HG03060 (cell line): Measurements from ENCODE around the gene RPL10.
"Not testable (repeated sequence)": the region's sequence is repeated elsewhere in the genome, so short reads cannot be mapped to it uniquely, and the experiment has no call there.

Source experiments
- ATAC-seq: cut with Tn5 transposase; IDR thresholded peaks from one replicate; pipeline ENCODE4 v1.9.1; 2021; ENCODE audit warnings: low read depth, moderate number of reproducible peaks; ENCODE audit not compliant: unreplicated experiment

Gene RPL10

GRCh38 chrX:154375156-154375504 is 23.0 kb upstream of the RPL10 start:
- ATAC-seq = no peak

DNA sequence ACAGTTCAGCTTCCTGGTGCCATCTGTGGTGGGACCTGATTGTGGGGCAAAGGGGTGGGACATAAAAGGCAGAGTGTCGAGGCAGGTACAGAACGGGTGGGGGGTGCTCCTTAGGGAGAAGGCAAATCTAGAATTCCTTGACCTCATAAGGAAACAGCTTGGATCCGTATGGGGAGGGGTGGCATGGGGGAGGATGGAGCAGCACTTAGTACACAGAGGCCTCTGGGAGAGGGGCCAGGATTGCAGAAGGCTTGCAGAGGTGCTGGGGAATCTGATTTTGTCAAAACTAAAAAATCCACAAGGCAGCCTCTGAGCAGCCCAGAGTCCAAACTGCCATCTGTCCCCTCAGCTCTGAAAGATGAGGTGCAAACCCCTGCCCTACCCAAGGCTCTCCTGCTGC is 21.4 kb upstream of the RPL10 start:
- ATAC-seq = no peak

DNA sequence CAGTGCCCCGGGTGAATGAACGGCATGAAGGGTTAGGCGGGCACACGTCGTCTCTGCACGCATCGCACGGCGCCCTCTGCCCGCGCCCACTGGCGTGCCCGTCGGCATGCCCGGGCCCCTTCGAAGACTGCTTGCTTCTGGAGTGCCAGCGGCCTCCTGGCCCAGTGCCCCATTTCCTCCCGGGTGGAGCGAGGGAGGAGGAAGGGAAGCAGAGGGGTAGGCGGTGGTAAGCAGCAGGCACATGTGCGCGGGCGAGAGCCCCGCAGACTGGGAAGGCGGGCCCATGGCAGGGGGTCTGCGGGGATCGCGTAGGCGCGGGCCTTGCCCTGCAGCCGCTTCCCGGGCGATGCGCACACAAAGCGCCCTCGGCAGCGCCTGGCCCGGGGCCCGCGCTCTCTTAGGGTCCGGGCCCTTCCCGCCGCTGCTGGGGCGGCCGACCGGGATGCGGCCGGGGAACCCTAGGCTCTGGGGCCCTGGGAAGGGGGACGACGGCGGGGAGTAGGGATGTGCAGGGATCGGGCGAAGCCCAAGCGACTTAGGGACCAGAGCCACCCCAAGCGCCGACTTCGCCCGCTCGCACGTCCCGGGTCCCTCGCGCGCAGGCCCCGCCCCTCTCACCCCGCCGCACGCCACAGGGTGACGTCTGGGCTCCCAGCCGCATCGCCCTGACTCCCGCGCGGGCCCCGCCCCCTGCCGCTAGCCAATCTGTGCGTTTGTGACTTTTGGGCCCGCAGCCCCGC is 19.9 kb upstream of the RPL10 start:
- no peak for ATAC-seq

- ATAC-seq = peak; percentile 70
Observed at GRCh38 chrX:154378799-154379568, 19.2 kb upstream of the RPL10 start, which contains the start of gene EMD. Gene EMD, plus strand, starts transcription at chrX:154379295. Its CDS starts 190 bp downstream, at chrX:154379485.

GRCh38 chrX:154379569-154379951 is 18.6 kb upstream of the RPL10 start:
- ATAC-seq = no peak

- ATAC-seq = no peak
Observed at GRCh38 chrX:154380153-154380552, 18.0 kb upstream of the RPL10 start.

GRCh38 chrX:154380787-154381186 is 17.4 kb upstream of the RPL10 start:
- ATAC-seq = no peak

DNA sequence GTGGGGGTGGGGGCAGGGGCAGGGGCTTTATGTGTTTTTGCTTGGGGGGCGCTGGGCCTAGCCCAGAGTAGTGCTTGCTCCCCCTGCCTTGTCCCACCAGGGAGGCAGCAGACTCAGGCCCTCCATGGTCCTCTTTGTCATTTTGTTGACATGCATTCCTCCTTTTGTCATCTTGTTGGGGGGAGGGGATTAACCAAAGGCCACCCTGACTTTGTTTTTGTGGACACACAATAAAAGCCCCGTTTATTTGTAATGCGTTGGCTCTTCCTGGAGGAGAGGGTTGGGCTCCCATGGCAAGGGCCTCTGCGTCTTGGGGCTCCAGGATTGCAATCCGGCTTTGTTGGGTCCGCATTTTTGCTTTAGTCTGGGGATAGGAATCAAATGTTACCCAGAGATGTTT is 16.9 kb upstream of the RPL10 start:
- no peak for ATAC-seq

- no peak for ATAC-seq
Observed at GRCh38 chrX:154382483-154383069, 15.6 kb upstream of the RPL10 start.

DNA sequence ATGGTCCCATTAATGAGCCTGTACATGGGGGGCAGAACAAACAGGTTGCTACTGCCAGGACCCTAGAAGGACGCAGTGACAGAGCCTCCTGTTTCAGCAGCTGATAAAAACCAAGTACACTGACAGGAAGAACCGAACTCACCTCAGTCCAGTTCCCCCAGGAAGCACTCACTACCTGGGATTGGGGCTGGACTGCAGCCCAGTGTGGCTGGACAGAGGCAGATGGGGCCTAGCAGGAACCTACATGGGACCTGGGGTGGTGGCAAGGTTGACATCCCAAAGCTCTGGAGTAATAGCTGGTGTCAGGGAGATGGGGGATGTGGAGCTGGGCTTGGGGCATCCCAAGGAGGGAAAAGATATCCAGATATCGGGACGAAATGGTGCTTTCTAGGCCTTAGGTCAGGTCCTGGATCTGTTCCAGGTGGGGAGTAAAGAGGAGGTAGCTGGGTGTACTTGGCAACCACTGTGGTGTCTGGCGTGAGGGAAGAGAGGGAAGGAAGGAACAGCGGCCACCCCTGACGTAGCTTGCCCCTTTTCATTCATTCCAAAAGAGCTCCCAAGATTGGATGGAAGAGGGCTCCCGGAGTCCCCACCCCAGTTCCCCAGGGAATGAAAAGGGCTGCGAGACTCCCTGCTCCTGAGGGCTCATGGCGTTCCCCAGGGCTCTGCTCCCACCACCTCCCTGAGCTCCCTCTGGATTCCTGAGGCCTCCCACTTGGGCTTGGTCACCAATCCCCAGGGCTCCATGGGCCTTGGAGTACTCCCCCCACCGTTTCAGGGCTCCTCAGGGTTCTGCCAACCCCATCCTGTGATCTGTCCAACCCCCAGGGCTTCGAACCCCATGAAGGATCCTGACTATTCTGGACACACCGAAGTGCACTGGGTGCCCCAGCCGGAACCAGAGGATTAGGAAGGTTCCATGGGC is 14.6 kb upstream of the RPL10 start:
- ATAC-seq = no peak

DNA sequence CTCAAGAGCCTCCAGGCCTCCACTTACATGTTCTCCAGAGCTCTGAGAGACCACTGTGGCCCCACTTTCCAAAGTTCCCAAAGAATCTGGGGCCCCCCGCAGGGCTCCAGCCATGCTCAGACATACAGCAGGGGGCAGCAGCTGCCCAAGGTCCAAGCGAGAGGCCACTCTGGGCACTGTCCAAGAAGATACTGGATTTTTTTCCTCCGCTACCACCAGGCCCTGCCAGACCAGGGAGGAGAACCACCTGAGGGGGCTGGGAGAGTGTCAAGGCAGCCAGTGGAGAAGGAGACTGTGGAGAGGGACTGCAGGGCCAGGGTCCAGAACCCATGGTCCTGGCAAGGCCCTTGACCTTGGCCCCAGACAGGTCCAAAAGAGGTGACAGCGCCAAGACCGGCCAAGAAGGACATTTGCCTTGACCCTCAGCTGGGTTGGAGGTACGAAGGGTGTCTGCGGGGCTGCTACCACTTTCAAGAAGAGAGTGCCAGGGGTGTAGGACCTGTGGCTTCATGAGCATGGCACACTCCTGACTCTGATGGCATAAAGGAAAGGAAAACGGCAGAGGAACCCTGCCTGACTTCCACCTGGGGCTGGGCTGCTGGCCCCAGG is 13.8 kb upstream of the RPL10 start:
- no peak for ATAC-seq

- ATAC-seq = not testable (repeated sequence)
Observed at GRCh38 chrX:154388094-154388493, 10.1 kb upstream of the RPL10 start.

- not testable (repeated sequence) for ATAC-seq
Observed at GRCh38 chrX:154388649-154389048, 9.5 kb upstream of the RPL10 start.

DNA sequence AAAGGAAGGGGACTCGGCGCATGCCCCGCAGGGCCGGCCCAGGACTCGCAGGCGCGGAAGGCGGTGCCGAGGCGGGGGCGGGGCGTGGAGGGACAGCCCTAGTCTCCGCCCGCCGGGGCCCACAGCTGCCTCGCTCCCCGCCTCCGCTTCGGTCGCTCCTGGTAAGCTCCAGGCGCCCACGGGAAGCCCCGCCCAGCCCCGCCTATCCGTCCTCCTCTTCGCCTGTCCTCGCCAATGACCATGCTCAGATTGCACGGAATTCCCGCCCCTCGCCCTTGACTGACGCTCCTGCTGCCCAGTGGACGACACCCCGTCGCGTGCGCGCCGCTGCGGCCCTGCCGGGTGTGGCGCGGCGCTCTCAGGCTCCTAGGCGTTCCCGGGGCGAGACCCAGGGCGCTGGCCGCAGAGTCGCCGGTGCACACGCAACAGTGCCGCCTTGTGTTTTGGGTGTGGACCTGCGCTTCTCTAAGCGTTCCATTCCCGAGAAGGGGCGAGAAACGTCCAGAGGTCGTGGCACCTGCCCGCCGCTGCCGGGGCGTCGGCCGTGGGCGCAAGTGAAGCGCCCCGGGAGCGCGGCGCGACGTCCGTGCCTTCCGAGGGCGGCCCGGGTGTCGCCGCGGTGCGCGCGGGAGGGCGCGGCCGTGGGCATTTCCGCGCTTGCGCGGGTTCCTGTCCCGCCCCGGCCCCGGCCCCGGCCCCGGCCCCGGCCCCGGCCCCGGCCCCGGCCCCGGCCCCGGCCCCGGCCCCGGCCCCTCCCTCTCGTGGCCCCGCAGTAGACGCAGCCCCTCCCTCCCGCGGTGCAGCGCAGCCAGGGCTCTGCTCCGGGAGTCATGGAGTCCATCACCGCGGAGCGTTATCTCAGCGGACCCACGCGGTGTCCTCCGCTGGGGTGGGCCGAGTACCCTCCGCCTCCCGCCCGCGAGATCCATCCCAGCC is 8.1 kb upstream of the RPL10 start:
- peak; percentile 37 for ATAC-seq

DNA sequence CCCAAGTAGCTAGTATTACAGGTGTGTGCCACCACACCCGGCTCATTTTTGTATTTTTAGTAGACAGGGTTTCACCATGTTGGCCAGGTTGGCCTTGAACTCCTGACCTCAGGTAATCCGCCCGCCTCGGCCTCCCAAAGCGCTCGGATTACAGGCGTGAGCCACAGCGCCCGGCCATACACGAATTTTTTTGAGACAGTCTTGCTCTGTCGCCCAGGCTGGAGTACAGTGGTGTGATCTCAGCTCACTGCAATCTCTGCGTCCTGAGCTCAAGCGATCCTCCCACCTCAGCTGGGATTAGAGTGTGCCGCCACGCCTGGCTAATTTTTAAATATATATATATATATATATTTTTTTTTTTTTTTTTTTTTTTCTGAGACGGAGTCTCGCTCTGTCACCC is 1.8 kb upstream of the RPL10 start:
- not testable (repeated sequence) for ATAC-seq

- peak; percentile 17 for ATAC-seq
Observed at GRCh38 chrX:154396973-154397887, 947 bp upstream of the RPL10 start.

- ATAC-seq = no peak
Observed at GRCh38 chrX:154398668-154399526, 720 bp downstream of the RPL10 start.
